Heart left ventricle (tissue), 16 donors: Measurements from ENCODE around the gene CPNE6. TPM values are rescaled to one million over a fixed set of nuclear protein-coding genes. Genes with fewer than 3 reads are reported as not detected.

Source experiments
- ATAC-seq, 4 donors: fragments of 200-7000 bp; cut with Tn5 transposase; one replicate each; pipeline ENCODE4 v1.9.1; 2020 to 2022; ENCODE audit warnings: moderate library complexity in 4 of 4, mild to moderate bottlenecking in 3 of 4, moderate number of reproducible peaks in 1 of 4
- DNase-seq, 5 donors: peaks; one replicate each; pipeline ENCODE4 v3.0.0-alpha.2; 2020
- H3K27ac ChIP-seq, 12 donors: fragments of 200-600 bp; sonication (generic) in 4 of 12; one replicate each; pipeline versions ENCODE4 v1.5.0 to v1.8.0; 2016 to 2022; ENCODE audit warnings: mild to moderate bottlenecking in 2 of 12
- H3K27me3 ChIP-seq, 9 donors: fragments of 200-600 bp; sonication (generic) in 2 of 9; one replicate each; pipeline versions ENCODE4 v1.5.1 to v1.8.0; 2016 to 2022; ENCODE audit warnings: mild to moderate bottlenecking in 3 of 9
- H3K36me3 ChIP-seq, 9 donors: fragments of 200-600 bp; sonication (generic) in 2 of 9; one replicate each; pipeline versions ENCODE4 v1.5.0 to v1.8.0; 2018 to 2022; ENCODE audit warnings: mild to moderate bottlenecking in 2 of 9
- H3K4me1 ChIP-seq, 12 donors: fragments of 200-600 bp; sonication (generic) in 4 of 12; one replicate each; pipeline versions ENCODE4 v1.5.0 to v1.8.0; 2016 to 2022; ENCODE audit warnings: mild to moderate bottlenecking in 3 of 12
- H3K4me3 ChIP-seq, 12 donors: fragments of 200-600 bp; sonication (generic) in 4 of 12; one replicate each; pipeline versions ENCODE4 v1.5.0 to v1.8.0; 2017 to 2022; ENCODE audit warnings: mild to moderate bottlenecking in 9 of 12, moderate library complexity in 4 of 12
- H3K9me3 ChIP-seq, 12 donors: fragments of 200-600 bp; sonication (generic) in 4 of 12; one replicate each; pipeline versions ENCODE4 v1.5.0 to v1.8.0; 2016 to 2022; ENCODE audit warnings: mild to moderate bottlenecking in 1 of 12
- CTCF ChIP-seq, 12 donors: fragments of 200-600 bp; sonication (generic) in 4 of 12; IDR thresholded peaks; one replicate each; pipeline versions ENCODE4 v1.5.0 to v1.8.0; 2018 to 2022; ENCODE audit warnings: antibody characterized with exemption in 12 of 12, mild to moderate bottlenecking in 5 of 12
- POLR2A ChIP-seq, 2 donors: fragments of 450-650 bp; IDR thresholded peaks; one replicate each; pipeline ENCODE4 v1.6.1; 2017; ENCODE audit warnings: antibody characterized with exemption in 2 of 2, mild to moderate bottlenecking in 2 of 2, moderate library complexity in 2 of 2
- WGBS, 4 donors: extraction: QIAGEN DNeasy Blood & Tissue Kit in 2 of 4; methylation state at CpG; one replicate each; pipeline versions ENCODE4 v1.1.5 to v1.1.7; 2013 to 2018; 5-methylcytosine and 5-hydroxymethylcytosine counted together
- intact Hi-C, 10 donors: fragments of 100-400 bp; cut with DNase I; formaldehyde crosslinking; loops; one replicate each; pipeline versions ENCODE4 v1.11.1 to v1.14.2; 2022
- polyA plus RNA-seq, 2 donors: library from polyadenylated mRNA; stranded (reverse); fragments of 200-250 nt; gene quantifications; one replicate each; pipeline ENCODE4 v1.2.3, GENCODE V29; 2013
- total RNA-seq, 9 donors: library from RNA; depleted of rRNA in 2 of 9; stranded (reverse); fragments of >200 nt in 2 of 9; fragmentation: NEBNext Ultra II Directional in 3 of 9; extraction: Animal tissue kit (Norgen Biotek cat#: 25700) in 3 of 9; gene quantifications; one replicate each; pipeline versions ENCODE4 v1.1.0 to v1.2.4, GENCODE V29; 2016 to 2023
- donor health status: ischemic (EF 13 %, LVEDD 7.1; RV severe dilation, severe dysfunction).
- donor health status: healthy with polysubstance abuse.
- donor health status: DM: no; HTN: yes; CAD: no.
- donor health status: DM: no; HTN: no; CAD: no.
- donor health status: ischemic (EF 25% LVEDD 6.9; RV normal size, moderate dysfunction).
- donor health status: ischemic (EF 25% LVEDD 5.7; RV mildly dilated, moderate dysfunction).
- donor health status: healthy.
- donor health status: DM: yes; HTN: yes; CAD: no.
- donor health status: ischemic (EF 35%, LVEDD 5.7; RV mildly dilated, moderate dysfunction).
- donor health status: nonischemic (EF 11% LVEDD 7.7; RV severe dilation, severe dysfunction).
- donor health status: DM: yes; HTN: yes; CAD: no.
- donor health status: PGD.
- donor health status: ischemic (EF 29% LVEDD 5.4; RV normal size, mild dysfunction).
- donor health status: nonischemic (EF 23%, LVEDD 6.1; RV moderate dilation, normal function).

CPNE6 gene
- total and polyA plus RNA-seq, 11 donors = 0.23 to 0.52 (median 0.25) TPM; not detected in 8

GRCh38 chr14:24074625-24075484 is 3.5 kb downstream of the CPNE6 start:
- H3K27ac ChIP-seq = no peak overlapping the region
- WGBS, 4 donors = 65 to 74% (median 73%) methylated on average over 11 of the region's 11 CpGs
- ATAC-seq = no peak
- intact Hi-C loops = no loop called here
- TF ChIP-seq POLR2A (IDR thresholded peaks at IDR 0.05) = no peak
- TF ChIP-seq CTCF (IDR thresholded peaks at IDR 0.05) = no peak
- peaks cover 0 to 6% (median 0%) of the 10 kb centered on the region in 12 donors for H3K4me1 ChIP-seq
- no peaks in the 10 kb centered on the region for H3K9me3 ChIP-seq
- DNase-seq = no peak
- H3K27me3 ChIP-seq = peaks cover 0 to 34% (median 5%) of the 10 kb centered on the region in 9 donors
- no peak overlapping the region for H3K4me3 ChIP-seq
- H3K36me3 ChIP-seq = no peaks in the 10 kb centered on the region

- Histone ChIP-seq H3K27me3 (peaks cover 0 to 39% (median 7%) of the 10 kb centered on the region in 9 donors), H3K36me3 (no peaks in the 10 kb centered on the region), H3K27ac (no peak overlapping the region), H3K4me1 (peaks cover 0 to 10% (median 2%) of the 10 kb centered on the region in 12 donors), H3K9me3 (no peaks in the 10 kb centered on the region), H3K4me3 (no peak overlapping the region)
- intact Hi-C loops = no loop called here
- no peak for ATAC-seq
- 75 to 80% (median 79%) methylated on average over 11 of the region's 11 CpGs for WGBS, 4 donors
- DNase-seq = no peak
- TF ChIP-seq POLR2A (IDR thresholded peaks at IDR 0.05) = no peak
- no peak for TF ChIP-seq CTCF (IDR thresholded peaks at IDR 0.05)
Measured at GRCh38 chr14:24075485-24076301, 4.3 kb downstream of the CPNE6 start.

DNA sequence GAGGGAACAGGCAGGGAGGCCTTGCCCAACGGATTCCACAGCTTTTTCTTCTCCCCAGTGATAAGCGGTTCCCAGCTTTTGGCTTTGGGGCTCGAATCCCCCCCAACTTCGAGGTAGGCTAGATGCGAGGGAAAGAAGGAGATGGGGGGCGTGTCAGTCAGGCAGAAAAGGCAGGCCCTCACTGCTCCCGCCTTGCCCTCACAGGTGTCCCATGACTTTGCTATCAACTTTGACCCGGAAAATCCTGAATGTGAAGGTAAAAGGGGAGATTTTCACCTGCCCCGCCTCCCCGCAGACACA is 4.9 kb downstream of the CPNE6 start:
- Histone ChIP-seq H3K4me3 (no peak overlapping the region), H3K4me1 (peaks cover 0 to 15% (median 6%) of the 10 kb centered on the region in 12 donors), H3K36me3 (no peaks in the 10 kb centered on the region), H3K9me3 (no peaks in the 10 kb centered on the region), H3K27me3 (peaks cover 0 to 39% (median 9%) of the 10 kb centered on the region in 9 donors), H3K27ac (no peak overlapping the region)
- TF ChIP-seq CTCF (IDR thresholded peaks at IDR 0.05) = no peak
- 82 to 88% (median 86%) methylated on average over 9 to 10 of the region's 10 CpGs for WGBS, 4 donors
- no peak for ATAC-seq
- DNase-seq = peak in 1 of 5 donors; percentile 15
- intact Hi-C loops = no loop called here

DNA sequence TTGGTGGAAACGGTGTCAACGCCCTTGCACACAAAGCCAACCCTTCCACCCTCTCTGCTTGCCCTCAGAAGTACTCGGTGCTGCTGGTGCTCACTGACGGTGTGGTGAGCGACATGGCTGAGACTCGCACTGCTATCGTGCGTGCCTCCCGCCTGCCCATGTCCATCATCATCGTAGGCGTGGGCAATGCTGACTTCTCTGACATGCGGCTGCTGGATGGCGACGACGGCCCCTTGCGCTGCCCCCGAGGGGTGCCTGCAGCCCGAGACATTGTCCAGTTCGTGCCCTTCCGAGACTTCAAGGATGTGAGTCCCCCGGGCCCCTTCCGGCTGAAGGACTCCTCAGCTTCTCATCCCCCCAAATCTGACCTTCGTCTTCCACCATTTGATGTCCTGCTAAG is 5.7 kb downstream of the CPNE6 start:
- DNase-seq = peak in 1 of 5 donors; percentile 36
- no peak for ATAC-seq
- Histone ChIP-seq H3K27me3 (peaks cover 0 to 38% (median 8%) of the 10 kb centered on the region in 9 donors), H3K9me3 (no peaks in the 10 kb centered on the region), H3K27ac (no peak overlapping the region), H3K36me3 (no peaks in the 10 kb centered on the region), H3K4me3 (no peak overlapping the region), H3K4me1 (peaks cover 0 to 14% (median 10%) of the 10 kb centered on the region in 12 donors)
- 87 to 95% (median 89%) methylated on average over 19 to 23 of the region's 23 CpGs for WGBS, 4 donors
- TF ChIP-seq CTCF (IDR thresholded peaks at IDR 0.05) = no peak
- TF ChIP-seq POLR2A (IDR thresholded peaks at IDR 0.05) = no peak
- intact Hi-C loops = no loop called here
